Activated naive CD4-positive, alpha-beta T cell treated with Interleukin-2 at 50 U/mL for 16 hours (primary cell): ENCODE data around the gene DDX31.
A peak's percentile ranks its signal among the peaks of the same experiment; 100 is the strongest.
"Not testable (repeated sequence)": the region's sequence is repeated elsewhere in the genome, so short reads cannot be mapped to it uniquely, and the experiment has no call there.

Source experiments
- DNase-seq: peaks from one replicate; pipeline ENCODE4 v3.0.0-alpha.2; 2020

DDX31 gene

DNA sequence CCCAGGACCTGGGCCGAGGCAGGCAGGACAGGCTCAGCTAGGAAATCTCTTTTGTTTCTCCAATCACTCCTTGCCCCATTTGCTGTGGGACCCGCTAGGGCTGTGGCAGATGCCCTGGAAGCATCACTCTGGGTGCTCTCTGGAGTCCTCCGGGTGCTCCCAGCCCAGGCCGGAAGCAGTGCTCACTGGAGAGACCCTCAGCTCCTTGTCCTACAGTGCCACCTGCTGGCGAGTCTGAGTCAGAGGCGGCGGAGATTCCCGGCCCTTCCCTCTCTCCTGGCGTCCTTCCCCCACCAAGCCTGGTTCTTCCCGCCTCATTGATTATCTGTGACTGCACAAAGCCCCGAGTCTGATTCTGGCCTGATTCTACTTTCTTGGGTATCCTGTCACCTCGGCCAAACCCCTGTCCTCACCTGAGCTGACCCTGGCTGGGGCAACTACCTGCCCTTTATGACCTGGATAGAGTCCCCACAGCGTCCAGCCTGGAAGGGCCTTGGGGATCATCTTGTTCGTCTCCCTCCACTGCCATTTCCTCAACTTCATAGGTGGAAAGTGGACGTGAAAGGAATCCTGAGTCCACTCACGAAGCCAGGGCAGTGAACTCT lies 94.7 kb downstream of the DDX31 start:
- peak; percentile 36 for DNase-seq

DNA sequence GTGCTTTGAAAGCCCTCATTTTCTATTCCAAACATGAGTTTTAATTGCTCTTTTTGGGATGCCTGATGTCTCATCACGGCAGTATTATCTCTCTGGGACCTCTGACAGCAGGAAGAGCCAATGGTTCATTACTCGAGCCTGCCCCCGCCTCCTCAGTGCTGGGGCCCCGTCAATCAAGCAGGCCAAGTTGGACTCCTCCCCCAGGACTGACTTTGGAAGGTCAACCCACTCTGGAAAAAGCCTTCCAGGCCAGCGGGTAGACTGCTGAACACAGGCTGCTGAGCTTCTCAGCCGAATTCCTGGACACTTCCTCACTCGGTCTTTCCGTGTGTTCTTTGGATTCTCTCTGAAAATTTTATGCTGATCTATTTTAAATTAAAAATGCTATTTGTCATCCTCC lies 96.9 kb downstream of the DDX31 start:
- DNase-seq: no peak

DNA sequence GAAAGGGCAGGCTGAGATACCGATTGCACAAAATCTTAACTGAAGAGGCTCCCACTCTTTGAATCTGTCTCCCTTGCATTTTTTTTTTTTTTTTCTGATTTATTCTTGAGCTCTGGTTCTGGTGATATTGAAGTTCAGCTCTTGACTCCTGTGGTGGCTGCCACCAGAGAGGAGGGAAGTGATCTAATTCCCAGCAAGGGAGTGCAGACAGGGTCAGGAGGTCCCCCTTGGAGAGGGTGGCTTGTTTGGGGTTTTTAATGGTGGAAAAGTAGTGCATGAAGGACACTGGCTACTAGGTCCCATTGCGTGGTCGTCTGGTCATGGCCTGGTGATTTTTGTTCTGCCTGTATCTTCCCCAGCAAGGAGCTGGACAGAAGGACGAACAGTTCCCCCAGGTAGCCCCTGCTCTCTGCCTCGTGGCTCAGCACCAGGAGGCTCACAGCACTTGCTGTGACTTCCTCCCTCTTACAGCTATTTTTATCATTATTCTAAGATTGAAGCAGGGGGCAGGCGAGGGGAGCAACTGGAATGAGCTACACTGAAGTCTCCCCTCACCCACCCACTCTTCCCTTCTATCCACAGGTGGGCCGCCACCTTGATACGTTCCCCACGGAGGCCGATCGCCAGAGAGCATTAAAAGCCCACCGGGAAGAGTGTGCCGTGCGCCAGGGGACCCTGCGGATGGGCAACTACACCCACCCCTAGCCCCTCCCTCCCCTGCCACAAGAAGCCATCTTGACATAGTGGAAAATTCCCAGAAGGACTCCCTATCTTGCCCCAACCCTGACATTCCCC lies 97.8 kb downstream of the DDX31 start:
- no peak for DNase-seq

DNA sequence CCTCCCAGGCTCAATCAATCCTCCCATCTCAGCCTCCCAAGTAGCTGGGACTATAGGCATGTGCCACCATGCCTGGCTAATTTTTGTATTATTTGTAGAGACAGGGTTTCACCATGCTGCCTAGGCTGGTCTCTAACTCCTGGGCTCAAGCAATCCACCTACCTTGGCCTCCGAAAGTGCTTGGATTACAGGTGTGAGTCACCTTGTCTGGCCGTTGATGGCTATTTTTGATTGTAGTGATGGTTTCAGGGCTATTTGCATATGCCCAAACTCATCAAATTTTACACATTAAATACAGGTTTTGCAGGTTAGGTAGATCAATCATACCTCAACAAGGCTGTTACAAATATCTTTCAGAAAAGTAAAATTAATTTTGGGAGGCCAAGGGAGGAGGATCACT lies 101.0 kb downstream of the DDX31 start:
- DNase-seq: not testable (repeated sequence)

DNA sequence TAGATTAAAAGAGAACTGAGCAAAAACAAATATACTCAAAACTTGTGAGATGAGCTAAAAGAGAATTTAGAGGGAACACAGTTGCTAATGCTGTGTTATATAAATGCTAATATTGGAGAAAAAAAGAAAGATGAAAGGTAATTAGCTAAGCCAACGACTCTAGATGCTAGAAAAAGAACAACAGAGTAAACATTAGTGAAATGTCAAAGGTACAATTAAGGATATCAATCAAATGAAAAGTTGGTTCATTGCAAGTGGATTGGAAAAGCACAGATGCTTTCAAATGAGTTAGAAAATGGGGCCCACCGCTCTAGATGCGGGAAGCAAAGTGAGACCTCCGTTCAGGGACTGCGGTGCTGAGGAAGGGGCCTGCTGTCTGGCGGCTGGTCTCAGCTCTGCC lies 105.3 kb downstream of the DDX31 start:
- DNase-seq: no peak

DNA sequence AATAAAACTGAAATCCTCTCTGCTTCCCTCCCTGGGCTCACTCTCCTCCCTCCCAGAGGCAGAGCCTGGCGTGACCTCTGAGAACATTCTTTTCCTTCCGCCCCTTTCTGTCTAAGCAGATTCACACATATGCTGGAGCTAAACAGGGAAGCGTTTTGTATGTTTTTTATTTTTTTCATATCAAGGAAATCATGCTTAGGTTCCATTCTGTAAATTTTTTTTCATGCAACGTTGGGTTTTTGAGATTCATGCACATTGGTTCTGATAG lies 107.5 kb downstream of the DDX31 start:
- DNase-seq: no peak

DNA sequence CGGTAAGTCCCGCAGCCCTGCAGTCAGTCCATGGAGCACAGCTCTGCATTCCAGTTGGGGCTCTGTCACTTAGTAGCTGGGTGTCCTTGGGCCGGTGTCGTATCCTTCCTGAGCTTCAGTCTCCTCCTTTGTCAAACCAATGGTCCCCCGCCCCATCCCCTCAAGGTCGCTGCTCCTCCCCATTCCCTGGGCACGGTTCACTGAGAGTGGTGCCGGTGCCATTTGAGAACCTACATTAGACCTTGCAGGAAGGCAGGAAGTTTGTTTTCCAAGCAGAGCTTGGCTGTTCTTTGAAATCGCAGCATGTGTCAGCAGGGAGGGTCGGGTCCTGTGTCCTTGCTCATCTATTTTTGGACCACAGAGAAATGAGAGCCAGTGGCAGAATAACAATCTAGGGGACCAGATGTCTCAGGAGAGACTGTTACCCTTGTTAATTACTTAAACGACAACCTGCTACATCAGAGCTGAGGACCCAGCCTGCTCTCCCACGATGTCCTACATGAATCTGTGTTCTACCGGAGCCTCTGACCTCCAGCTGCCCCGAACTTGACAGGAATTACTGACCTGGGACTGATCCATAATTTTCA lies 109.1 kb downstream of the DDX31 start:
- DNase-seq: no peak

DNA sequence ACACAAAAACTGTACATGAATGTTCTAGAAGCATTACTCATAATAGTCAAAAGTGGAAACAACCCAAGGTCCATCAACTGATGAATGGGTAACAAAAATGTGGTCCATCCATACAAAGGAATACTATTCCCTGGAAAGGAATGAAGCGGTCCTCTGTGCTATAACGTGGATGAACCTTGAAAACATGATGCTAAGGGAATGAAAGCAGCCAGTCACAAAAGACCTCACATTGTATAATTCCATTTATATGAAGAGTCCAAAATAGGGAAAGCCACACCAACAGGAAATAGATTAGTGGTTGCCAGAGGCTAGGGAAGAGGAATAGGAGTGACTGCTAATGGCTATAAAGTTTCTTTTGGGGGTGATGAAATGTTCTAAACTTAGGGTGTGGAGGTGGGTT lies 110.1 kb downstream of the DDX31 start:
- no peak for DNase-seq

DNA sequence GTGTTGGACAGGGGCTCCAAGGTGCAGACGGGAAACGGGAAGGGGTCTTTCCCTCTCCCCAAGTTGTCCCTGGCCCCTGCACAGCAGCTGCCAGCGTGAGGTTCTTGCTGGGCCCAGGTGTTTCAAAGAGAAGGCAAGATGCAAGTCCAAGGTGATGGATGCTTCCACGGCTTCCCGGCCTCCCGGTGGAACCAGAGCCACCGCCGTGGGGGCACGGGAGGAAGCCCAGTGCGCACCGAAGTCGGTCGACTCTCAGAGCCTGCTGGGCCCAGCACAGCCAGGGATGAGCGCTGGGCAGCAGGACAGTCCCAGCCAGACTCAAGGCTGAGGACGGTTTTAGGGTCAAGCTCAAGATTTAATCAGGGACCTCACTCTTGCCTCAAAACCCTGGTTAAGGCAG lies 112.6 kb downstream of the DDX31 start:
- DNase-seq: no peak

DNA sequence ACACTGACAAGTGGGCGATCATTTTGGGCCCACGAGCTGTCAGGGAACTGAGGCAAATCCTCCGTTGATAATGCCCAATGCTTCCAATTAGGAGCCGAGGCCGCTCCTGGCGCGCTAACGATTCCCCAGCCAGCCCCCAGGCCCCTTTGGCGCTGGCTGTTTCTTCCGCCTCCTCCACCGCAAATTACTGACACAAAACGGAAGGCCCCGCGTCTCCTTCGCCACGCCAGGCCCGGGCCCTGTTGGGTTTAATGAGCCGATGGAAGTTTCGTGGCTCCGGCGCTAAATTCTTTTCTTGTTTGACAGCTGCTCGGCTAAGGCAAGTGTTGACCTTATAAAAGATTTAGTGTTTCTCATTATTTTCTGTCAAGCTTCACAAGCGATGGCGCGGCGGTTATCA lies 113.1 kb downstream of the DDX31 start:
- no peak for DNase-seq

DNA sequence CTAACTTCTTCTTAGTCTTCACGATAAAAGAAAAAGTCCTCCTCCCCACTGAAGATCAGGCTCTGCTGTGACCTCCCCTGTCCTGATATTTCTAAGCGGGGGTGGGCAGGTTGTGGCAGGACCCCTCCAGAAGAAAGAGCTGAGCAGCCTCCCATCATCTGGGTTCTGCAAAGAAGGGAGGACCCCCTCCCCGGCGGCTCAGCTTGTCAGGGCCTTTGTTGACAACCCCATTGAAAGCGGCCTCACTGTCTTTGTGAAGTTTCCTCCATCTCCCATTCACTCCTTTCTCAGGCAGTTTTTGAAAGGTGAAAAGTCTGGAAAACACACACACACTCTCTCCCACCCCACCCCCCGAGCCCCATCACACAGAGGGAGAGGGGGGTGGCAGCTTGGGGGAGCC lies 113.5 kb downstream of the DDX31 start:
- no peak for DNase-seq

DNA sequence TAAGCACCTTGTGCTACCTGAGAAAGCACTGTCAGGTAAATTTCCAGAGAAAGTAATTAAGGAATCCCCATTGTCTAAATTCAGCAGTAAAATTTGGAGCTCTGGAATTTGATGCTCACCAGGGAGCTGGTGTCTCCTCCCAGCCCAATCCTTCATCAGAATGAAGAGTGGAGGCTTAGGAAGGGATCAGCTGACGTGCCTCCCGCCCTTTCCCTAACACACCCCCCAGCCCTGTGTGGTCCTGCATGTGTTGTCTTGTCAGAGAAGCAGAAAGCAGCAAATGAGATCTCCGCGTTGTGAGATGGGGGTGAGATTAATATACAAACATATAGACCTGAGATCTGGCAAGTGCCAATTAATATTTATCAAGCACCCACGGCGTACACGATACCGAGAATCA lies 114.3 kb downstream of the DDX31 start:
- no peak for DNase-seq

DNA sequence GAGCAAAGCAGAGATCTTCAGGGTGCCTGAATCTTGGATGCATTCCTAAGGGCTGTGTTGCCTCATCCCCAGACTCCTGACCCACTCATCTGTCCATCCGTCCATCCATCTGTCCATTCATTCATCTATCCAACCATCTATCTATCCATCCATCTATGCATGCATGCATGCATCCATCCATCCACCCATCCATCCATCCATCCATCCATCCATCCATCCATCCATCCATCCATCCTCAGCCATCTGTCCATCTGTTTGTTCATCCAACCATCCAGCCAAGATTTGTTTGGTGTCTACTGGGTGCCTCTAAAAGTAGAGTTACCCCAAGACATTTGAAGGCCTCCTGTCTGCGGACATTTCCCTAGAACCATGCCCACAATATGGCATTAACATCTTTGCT lies 115.0 kb downstream of the DDX31 start:
- DNase-seq: no peak

DNA sequence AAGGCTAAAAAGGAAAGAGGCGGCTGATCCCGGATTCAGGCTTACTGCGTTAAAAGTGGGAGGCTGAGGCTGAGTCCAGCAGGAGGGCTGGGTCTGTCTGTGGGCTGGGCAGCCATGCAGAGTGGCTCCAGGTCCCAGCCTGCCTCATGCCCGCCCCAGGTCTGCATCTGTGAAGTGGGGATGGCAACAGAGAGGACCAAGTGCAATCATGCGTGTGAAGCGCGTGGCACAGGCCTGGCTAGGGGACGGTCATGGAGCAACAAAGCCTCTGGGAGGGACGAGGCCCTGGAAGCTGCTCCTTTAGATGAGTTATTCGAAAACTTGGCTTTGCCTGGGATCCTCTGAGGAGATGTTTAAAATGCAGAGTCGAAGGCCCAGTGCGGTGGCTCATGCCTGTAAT lies 117.7 kb downstream of the DDX31 start:
- no peak for DNase-seq

DNA sequence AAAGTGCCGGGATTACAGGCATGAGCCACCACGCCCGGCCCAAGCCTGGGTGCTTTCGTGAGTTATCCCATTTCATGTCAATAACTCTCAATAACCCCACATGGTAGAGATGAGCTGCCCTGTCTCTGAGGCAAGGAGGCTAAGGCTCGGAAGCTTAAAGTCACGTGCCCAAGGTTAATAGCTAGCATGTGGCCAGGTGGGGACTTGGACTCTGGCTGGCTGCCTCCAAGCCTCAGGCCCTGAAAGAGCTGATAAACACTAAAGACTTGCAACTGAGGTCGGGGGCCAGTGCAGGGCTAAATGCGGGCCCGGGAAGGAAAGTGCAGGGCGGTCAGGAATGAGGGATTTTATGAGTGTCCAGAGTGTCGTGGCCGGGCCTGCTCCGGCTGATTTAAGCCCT lies 118.2 kb downstream of the DDX31 start:
- no peak for DNase-seq

DNA sequence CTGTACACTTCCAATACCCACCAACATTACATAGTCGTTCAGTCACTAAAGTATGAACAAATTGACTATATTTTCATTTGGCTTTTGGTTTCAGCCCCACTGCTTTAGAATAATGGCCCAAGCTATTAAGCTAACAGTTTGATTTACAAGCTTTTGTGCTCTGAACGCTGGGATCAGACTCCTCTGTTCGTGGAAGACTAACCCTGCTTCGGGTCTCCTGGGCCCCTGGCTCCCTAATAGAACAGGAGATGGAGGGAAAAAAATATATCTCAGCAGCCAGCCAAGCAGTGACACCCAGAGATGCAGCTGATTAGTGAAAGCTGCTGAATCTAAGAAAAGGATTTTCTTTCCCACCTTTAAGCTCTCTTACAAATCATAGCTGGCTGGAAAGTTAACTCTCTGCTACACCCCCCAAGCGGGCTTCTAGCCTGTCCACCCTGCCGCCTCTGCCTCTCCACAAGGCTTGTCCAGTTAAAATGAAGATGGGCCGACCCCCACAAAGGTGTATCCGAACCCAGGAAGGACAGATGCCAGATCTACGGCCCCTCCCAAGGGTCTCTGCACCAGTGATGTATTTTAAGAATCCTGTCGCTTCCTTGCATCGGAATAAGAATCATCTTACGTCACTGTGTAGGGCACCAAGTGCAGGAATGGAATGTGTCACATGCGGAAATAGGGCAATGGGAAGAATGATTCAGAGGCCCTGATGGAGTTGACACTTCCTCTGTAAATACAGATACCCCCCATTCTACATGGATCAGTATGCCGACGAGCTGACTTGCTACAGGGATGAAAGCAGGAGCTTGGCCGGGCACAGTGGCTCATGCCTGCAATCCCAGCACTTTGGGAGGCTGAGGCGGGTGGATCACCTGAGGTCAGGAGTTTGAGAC lies 120.8 kb downstream of the DDX31 start:
- no peak for DNase-seq

DNA sequence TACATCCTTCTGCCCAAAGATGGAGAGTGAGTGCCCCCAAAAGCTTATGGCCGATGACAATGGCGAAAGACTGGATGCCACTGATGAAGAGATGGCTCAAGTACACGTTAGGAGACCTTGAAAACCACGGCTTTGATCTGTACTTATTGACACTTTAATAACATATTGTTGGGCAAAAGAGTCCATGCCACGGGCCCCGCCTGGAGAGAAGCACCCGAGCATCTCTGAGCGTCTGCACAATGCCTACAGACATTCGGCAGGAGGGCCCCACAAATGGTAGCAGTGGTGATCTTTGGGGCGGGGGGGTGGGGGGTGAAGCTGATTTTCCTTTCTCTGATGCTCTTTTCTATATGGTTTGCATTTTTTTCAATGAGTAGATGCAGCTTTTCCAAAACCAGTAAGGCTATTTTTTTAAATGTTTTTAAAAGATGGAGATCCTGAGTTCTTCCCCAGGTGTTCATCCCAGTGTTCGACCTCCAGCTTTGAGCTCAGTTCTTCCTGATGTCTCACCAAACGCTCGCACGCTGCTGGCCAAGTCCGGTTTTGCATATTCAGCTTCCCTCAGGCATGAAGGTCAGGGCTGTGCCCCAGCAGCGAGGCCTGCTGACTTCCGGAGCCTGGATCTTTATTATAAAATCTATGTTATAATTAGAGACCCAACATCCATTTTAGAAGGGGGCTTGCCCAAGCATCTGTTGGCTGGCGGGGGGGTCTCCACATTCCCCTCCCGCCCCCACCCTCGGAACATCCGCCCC lies 121.6 kb downstream of the DDX31 start:
- no peak for DNase-seq

DNA sequence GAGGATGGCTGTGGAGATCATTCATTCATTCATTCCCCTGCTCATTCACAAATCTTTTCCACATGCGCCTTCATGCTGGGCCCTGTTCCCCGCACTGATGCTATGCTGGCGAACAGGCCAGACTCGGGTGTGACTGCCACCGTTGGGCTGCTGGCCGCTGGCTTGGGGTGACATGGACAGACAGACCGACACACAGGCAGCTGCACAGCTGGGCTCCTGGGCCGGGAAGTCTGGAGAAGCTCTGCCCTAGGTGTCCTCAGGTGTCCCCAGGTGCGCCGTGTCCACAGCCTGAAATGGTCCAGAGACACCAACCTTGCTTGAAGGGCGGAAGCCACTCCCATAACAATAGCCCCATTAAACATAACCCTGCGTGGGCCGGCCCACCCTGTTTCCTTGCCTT lies 122.3 kb downstream of the DDX31 start:
- DNase-seq: no peak

DNA sequence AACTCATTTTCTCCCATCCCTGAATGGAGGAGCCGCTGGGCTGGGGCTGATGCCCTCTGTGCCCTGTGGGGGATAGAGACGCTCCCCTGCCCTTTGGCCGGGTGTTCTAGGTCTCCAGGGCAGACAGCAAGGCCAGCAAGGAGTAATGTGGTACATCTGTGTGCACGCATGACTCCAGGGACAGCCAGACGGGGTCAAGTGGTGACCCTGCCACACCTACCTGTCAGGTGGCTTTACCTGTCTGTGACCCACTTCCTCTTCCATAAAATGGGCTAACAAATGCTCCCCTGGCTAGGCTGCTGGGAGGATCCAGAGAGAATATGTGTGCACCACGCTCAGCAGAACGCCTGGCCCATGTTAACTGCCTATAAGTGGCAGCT lies 122.7 kb downstream of the DDX31 start:
- DNase-seq: no peak

DNA sequence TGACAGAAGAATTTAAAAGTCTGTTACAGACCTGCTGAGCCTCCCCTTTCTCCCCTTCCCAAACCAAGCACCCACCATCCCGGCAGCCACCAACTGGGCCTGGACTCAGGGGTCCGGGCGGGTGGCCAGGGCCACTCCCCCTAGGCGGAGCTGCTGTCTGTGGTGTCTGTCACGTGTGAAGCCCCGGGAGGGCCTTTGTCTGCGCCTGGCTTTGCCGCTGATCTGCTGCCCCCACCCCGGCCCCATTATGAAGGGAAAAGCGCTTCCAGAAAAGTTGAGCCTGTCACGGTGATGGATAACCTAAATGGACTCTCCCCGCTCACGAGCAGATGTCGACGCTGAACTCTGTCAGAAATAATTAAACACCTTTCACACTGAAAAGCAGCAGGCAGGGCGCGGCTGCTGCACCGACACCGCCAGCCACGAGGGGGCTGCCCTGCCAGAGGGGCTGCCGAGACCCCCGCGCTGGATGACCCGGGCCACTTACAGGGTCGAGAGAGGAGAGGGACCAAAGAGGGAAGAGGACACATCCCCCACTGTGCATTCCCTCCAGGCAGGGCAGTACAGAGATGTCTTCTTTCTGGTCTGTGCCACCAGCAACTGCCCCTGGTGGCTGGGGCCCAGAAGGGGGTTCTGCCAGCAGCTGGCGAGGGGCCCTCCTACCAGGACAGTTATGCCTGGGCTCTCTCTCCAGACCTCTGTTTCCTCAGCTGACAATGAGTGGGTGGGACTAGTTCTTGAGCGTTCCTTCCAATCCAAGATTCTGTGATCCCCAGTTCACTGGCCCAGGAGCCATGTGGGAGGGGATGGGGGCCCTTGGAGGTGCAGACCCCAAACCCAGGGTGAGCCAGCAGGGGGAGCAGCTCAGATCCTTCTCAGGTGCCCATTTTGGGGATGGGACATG lies 123.4 kb downstream of the DDX31 start:
- DNase-seq: no peak

DNA sequence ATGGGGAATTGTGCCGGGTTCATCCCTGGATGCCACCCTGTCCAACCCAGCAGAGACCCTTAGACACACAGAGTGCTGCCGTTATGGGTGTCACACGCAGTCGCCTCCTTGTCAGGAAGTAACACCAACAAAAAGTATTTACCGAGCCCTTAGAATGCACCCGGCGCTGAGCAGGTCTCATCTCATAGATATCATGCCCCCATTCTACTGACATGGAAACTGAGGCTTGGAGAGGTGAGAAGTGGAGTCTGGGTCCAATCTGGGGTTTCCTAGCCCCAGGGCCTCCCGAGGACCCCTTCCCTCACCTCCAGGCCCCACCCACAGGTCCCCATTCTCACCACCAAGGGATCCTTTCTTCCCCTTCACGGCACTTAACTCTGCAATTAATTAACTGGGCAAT lies 124.2 kb downstream of the DDX31 start:
- no peak for DNase-seq

DNA sequence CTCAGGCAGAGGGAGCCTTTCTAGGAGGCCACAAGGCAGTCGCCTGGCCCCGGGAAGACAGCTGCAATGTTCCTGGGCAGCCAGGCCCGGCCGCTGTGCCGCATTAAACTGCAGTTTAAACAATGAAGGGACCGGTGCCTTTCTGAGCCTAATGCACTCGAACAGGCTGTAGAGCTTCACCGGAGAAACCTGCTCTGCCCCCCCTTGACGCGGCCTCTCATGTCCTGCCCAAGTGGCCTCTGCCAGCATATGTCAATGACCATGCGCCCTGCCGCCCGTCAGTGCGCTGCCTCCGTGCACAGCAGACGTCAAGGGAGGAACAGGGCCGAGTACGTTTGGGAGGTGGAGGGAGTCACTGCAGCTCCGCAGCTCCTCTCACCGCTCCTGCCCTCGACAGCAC lies 125.8 kb downstream of the DDX31 start:
- DNase-seq: no peak
